SK-N-SH treated with all-trans-retinoic acid at 6 μM for 48 hours (cell line): Measurements from ENCODE around the gene CNTN2.

Experiments used
- BACH2 ChIP-seq: fragments of 250-450 bp; sonication (Bioruptor Pico); IDR thresholded peaks from 2 replicates; pipeline ENCODE4 v1.9.0; 2021; ENCODE audit warnings: mild to moderate bottlenecking, borderline replicate concordance
- ISL1 ChIP-seq: fragments of 250-450 bp; sonication (Bioruptor Pico); IDR thresholded peaks from 2 replicates; pipeline ENCODE4 v2.1.2; 2022; ENCODE audit warnings: mild to moderate bottlenecking, moderate library complexity
- SNAI2 ChIP-seq: fragments of 250-450 bp; sonication (Bioruptor Pico); IDR thresholded peaks from 2 replicates; pipeline ENCODE4 v1.5.0; 2020; ENCODE audit warnings: mild to moderate bottlenecking, moderate library complexity
- TCF4 ChIP-seq: fragments of 250-450 bp; sonication (Bioruptor Pico); IDR thresholded peaks from 2 replicates; pipeline ENCODE4 v1.8.0; 2021; ENCODE audit warnings: mild to moderate bottlenecking, moderate library complexity, borderline replicate concordance
- TOX ChIP-seq: fragments of 250-450 bp; sonication (Bioruptor Pico); IDR thresholded peaks from 2 replicates; pipeline ENCODE4 v1.8.0; 2021; ENCODE audit warnings: mild to moderate bottlenecking, moderate library complexity, borderline replicate concordance
- ZC3H10 ChIP-seq: fragments of 250-450 bp; sonication (Bioruptor Pico); IDR thresholded peaks from 2 replicates; pipeline ENCODE4 v1.5.1; 2021; ENCODE audit warnings: mild to moderate bottlenecking, moderate library complexity
- ZFP3 ChIP-seq: fragments of 250-450 bp; sonication (Bioruptor Pico); IDR thresholded peaks from 2 replicates; pipeline ENCODE4 v1.5.0; 2020; ENCODE audit warnings: mild to moderate bottlenecking, moderate library complexity
- ZFP30 ChIP-seq: fragments of 450-650 bp; formaldehyde crosslinking; IDR thresholded peaks from 2 replicates; pipeline ENCODE4 v1.5.0; 2022; ENCODE audit warnings: mild to moderate bottlenecking, moderate library complexity
- ZNF8 ChIP-seq: fragments of 450-650 bp; formaldehyde crosslinking; IDR thresholded peaks from 2 replicates; pipeline ENCODE4 v1.5.0; 2020; ENCODE audit warnings: mild to moderate bottlenecking, moderate library complexity
- TF ChIP-seq, protein P1 (sequence below): fragments of 250-450 bp; sonication (Bioruptor Pico); IDR thresholded peaks from 2 replicates; pipeline ENCODE4 v1.8.0; 2020; ENCODE audit warnings: mild to moderate bottlenecking, moderate library complexity, borderline replicate concordance
- TF ChIP-seq, protein P2 (sequence below): fragments of 250-450 bp; sonication (Bioruptor Pico); IDR thresholded peaks from 2 replicates; pipeline ENCODE4 v1.5.1; 2021; ENCODE audit warnings: mild to moderate bottlenecking, moderate library complexity

DNA sequence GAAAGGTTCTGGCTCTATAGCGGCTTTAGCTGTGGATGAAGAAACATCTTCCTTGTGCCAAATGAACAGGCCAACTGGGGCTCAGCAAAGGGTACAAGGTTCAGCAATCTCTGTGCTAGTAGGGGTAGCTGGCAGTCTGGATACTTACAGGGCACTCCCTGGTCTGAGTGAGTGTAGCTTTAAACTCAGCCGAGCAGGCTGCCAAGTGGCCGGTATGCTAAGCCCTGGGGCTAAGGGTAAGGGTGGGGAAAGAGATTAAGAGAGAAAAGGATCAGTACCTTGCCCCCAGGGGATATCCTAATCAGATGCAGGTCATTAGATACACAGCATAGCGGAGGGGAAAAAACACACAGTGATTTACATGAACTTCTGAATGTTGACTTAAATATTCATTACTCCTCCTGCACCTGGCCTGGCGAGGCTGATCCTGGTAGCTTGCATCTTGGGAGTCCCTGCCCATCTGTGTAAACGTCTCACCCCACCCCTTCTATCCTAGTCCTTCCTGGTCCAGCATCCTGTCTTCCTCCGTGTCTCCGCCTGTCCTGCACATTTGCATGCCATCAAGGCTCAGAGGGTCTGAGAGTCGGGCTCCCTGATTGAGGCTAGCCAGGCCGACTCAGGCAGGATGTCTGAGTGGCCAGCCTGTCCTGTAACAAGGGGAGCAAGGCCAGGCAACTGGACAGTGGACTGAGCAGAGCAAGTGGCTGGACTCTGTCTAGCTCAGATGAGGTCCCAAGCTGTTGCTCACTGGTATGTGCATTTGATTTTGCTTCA, 39.5 kb upstream of the CNTN2 start:
- TF ChIP-seq ISL1 (no peak), TCF4 (CRISPR knock-in tag) (no peak), TOX (no peak), ZFP3 (CRISPR knock-in tag) (no peak), SNAI2 (CRISPR knock-in tag) (no peak), ZFP30 (CRISPR knock-in tag) (no peak), ZNF8 (CRISPR knock-in tag) (no peak), BACH2 (no peak), ZC3H10 (CRISPR knock-in tag) (no peak)
- TF ChIP-seq, protein P1, sequence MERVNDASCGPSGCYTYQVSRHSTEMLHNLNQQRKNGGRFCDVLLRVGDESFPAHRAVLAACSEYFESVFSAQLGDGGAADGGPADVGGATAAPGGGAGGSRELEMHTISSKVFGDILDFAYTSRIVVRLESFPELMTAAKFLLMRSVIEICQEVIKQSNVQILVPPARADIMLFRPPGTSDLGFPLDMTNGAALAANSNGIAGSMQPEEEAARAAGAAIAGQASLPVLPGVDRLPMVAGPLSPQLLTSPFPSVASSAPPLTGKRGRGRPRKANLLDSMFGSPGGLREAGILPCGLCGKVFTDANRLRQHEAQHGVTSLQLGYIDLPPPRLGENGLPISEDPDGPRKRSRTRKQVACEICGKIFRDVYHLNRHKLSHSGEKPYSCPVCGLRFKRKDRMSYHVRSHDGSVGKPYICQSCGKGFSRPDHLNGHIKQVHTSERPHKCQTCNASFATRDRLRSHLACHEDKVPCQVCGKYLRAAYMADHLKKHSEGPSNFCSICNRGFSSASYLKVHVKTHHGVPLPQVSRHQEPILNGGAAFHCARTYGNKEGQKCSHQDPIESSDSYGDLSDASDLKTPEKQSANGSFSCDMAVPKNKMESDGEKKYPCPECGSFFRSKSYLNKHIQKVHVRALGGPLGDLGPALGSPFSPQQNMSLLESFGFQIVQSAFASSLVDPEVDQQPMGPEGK (CRISPR knock-in tag) = no peak
- TF ChIP-seq, protein P2, sequence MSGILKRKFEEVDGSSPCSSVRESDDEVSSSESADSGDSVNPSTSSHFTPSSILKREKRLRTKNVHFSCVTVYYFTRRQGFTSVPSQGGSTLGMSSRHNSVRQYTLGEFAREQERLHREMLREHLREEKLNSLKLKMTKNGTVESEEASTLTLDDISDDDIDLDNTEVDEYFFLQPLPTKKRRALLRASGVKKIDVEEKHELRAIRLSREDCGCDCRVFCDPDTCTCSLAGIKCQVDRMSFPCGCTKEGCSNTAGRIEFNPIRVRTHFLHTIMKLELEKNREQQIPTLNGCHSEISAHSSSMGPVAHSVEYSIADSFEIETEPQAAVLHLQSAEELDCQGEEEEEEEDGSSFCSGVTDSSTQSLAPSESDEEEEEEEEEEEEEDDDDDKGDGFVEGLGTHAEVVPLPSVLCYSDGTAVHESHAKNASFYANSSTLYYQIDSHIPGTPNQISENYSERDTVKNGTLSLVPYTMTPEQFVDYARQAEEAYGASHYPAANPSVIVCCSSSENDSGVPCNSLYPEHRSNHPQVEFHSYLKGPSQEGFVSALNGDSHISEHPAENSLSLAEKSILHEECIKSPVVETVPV (CRISPR knock-in tag) = no peak
